Activated T-helper 9 cell treated with anti-CD3 and anti-CD28 coated beads, Interleukin-2, amount 50 U/mL, for 16 hours (primary cell): ENCODE results near the gene MED9.

Source experiments
- DNase-seq: peaks from one replicate; pipeline ENCODE4 v3.0.0-alpha.2; 2020; ENCODE audit warnings: low read depth

The MED9 gene

GRCh38 chr17:17538417-17539391 lies 61.9 kb downstream of the MED9 start:
- DNase-seq = no peak

DNA sequence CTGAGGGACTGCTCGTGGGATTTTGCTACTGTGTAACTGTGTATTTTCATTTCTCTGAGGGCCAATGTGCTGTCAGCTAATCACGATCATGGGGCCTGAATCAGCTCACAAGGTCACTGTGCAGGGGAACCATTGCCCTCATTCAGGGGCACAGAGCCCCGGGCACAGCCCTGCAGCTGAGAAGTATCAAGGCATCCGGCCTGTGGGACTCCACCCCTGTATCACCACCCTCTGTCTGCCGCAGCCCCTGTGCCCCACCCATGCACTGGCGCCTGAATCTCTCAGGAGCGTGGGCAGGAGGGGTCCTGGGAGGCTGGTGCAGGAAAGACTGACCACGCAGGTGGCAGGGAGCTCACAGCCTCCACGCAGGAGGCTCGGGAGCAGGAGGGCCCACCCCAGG lies 62.8 kb downstream of the MED9 start:
- DNase-seq = no peak

DNA sequence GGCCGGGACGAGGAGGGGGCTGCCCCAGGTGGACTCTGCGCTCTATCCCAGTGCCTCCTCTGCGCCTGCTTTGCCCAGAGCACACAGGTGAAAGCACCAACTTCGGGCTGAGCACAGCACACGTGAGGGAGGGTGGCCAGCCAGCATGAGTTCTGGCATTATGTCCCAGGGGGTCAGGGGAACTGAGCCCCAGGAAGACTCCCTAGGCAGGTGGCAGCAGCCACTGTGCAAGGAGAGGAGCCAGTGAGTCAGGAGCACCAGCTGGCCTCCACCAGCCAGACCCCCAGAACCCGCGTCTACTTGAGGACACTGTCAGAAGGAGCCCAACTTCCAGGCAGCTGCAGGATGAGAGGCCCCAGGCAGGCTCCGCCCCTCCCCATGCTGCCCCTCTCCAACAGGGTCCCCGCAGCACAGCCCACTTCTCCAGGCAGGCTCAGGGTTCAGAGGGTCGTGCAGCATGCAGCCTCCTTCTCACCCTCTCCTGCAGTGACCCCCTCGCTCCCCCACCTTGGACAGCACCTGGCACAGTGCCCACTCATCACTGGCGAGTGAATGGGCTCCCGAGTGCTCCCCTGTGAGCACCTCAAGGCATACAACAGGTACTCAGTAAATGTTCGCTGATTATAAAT lies 63.6 kb downstream of the MED9 start:
- no peak for DNase-seq

DNA sequence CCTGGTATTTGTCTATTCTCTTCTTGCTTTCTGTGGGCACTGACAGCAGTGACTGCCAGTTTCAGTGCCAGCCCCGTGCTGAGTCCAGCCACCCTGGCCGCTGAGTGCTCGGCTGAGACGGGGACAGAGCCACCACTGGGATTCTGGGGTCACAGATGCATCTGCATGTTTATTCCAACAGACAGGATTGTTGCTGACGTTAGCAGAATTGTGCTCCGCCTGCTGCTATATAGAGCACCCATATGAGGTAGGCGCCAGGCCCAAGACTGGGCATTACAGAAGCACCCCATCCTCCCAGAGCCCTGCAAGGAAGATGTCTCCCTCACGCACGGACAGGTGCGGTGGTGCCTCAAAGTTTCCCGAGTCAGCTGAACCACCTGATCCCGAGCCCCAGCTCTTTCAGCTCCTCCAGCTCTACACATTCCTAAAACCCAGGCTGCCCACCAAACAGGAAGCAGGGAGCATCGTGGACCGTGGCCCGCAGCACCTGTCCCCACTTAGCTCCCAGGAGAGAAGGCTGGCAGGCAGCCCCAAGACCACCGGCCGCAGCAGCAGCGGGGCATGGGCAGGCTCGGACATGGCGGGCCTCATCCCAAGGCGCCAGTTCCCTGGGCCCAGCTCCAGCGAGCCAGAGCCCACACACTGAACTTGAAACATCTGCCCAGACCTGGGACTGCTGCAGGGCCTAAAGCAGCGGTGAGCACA lies 64.3 kb downstream of the MED9 start:
- DNase-seq = no peak

DNA sequence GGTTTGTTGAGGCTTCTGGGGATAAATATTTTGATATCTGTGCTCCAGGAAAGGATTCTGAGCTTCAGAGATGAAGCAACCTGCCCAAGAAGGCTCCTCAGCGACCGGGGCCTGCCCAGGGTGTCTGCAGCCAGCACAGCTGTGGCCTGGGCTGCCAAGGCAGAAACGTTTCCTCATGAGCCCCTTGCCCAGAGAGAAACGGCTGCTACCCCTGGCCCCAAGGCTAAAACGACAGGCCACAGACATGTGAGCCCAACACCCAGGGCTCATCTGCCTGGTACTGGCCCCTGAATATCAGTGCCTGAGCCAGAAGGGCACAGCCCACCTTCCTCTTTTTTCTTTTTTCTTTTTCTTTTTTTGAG lies 64.8 kb downstream of the MED9 start:
- DNase-seq = no peak
